ENCODE data around the gene SMARCA2.

The SMARCA2 gene

GRCh38 chr9:2014696-2015580 lies at the start of gene SMARCA2:
Gene SMARCA2, plus strand, starts transcription at chr9:2015347. Its CDS starts 13,676 bp downstream, at chr9:2029023.
- peak; percentile 73 for DNase-seq

GRCh38 chr9:1966725-1967366 lies 48.3 kb upstream of the SMARCA2 start:
- DNase-seq, result no peak

DNA sequence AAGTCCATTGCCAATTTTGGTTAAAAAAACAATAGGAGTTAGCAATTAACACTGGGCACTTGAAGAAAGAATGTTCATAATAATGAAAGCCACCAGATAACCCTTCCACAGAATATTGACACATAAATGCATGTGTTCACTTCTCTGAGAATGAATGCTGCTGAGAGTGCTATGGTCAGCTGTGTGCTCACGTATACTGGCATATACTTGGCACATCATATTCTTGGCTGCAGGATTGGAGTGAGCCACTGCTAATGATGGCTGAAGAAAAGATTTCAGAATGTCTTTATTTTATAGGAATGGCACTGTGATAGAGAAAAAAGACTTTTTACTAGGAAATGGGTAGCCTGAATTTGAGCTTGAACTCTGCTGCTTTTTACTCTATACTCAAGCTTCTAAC lies 46.0 kb upstream of the SMARCA2 start:
- DNase-seq, result no peak

GRCh38 chr9:1969898-1970297 lies 45.2 kb upstream of the SMARCA2 start:
- DNase-seq, result no peak

DNA sequence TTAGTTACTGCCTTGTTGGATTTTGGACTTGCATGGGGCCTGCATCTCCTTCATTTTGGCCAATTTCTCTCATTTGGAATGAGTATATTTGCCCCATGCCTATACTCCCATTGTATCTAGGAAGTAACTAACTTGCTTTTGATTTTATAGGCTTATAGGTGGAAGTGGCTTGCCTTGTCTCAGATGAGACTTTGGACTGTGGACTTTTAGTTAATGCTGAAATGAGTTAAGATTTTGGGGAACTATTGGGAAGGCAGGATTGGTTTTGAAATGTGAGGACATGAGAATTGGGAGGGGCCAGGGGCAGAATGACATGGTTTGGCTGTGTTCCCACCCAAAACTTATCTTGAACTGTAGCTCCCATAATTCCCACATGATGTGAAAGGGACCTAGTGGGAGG lies 42.5 kb upstream of the SMARCA2 start:
- DNase-seq, result no peak

- no peak for DNase-seq
Observed at GRCh38 chr9:1977026-1977425, 38.1 kb upstream of the SMARCA2 start.

GRCh38 chr9:1978941-1979340 lies 36.2 kb upstream of the SMARCA2 start:
- no peak for DNase-seq

GRCh38 chr9:1979741-1980367 lies 35.3 kb upstream of the SMARCA2 start:
- no peak for DNase-seq

- DNase-seq, result no peak
Observed at GRCh38 chr9:1980387-1980786, 34.8 kb upstream of the SMARCA2 start.

DNA sequence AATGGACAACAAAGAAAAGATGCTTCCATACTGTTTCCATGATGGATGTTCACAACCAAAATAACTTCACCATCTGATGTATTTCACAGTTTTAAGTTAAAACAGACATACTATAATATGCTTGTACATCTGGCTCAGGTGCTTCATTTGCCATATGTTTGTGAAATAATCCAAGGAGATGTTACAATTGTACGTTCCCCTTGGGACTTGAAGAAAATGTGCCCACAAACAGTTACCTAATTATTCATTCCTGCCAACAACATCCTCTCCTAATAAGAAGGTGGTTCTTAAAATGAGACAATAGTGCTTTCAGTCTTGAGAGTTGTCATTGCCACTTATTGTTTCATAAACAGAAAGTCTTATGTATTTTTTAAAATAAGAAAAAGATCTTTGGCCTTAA lies 33.1 kb upstream of the SMARCA2 start:
- DNase-seq, result no peak

DNA sequence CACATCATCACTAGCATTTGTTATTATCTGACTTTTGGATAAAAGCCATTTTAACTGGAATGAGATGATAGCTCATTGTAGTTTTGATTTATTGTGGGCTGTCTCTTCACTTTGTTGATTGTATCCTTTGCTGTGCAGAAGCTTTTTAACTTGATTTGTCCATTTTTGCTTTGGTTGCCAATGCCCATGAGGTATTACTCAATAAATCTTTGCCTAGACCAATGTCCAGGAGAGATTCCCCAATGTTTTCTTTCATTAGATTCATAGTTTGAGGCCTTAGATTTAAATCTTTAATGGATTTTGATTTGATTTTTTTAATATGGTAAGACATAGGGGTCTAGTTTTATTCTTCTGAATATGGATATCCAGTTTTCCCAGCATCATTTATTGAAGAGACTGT lies 28.8 kb upstream of the SMARCA2 start:
- DNase-seq, result no peak

GRCh38 chr9:1989500-1989899 lies 25.6 kb upstream of the SMARCA2 start:
- no peak for DNase-seq

DNA sequence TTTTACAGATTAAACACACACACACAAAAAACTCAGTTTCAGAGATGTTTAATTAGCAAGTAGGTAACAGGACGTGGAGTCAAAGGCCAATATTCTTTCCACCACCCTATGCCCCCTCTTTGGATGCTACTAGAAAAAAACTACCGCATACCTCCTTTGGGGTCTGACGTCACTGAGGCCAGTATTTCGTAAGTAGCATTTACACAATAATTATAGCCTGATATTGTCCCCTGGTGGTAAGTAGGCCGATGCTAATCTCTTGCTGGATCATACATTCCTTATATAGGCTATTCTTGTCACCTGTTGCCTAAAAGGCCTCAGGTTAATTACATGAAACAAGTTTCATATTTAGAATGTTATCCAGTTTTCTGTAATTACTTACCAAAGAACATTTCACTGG lies 21.0 kb upstream of the SMARCA2 start:
- no peak for DNase-seq

GRCh38 chr9:1995084-1995483 lies 20.1 kb upstream of the SMARCA2 start:
- DNase-seq, result no peak

DNA sequence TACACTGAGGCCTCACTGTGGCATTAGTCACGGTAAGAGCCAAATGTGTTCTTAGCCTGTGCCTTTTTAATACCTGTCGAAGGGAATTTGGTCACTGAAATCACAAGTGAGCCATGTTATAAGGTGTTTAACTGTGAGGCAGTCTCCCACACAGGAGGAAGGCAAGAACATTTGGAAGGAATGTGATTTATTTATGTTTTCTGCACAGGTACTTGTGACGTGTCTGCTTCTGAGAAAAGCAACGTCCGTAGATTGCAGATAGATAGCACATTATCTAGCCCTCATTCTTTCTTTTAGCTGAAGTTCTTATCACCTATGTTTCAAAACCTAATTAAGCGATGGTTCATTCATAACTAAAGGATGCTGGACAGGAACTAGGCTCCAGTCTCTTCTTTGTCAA lies 19.0 kb upstream of the SMARCA2 start:
- DNase-seq, result no peak

- DNase-seq, result no peak
Observed at GRCh38 chr9:1997646-1998045, 17.5 kb upstream of the SMARCA2 start.

DNA sequence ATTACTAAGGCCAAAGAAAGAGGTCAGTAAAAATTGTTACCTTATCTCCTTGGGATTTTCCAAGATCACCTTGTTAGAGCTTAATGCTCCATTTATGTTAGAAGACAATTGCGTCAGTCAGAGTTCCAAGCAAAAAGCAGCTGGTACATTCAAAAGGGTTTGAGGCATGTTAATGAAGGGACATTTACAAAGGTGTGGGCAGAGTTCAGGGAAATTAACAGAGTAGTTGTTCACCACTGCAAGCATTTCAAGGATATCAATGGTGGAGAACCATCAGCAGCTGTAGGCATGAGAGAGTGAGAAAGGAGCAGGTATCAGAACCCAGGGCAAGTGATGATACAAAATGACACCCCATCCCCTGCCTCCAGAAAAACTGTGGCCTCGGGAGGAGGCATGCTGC lies 17.0 kb upstream of the SMARCA2 start:
- DNase-seq, result no peak

- no peak for DNase-seq
Observed at GRCh38 chr9:2000314-2000713, 14.8 kb upstream of the SMARCA2 start.

GRCh38 chr9:2008372-2008771 lies 6.8 kb upstream of the SMARCA2 start:
- no peak for DNase-seq

DNA sequence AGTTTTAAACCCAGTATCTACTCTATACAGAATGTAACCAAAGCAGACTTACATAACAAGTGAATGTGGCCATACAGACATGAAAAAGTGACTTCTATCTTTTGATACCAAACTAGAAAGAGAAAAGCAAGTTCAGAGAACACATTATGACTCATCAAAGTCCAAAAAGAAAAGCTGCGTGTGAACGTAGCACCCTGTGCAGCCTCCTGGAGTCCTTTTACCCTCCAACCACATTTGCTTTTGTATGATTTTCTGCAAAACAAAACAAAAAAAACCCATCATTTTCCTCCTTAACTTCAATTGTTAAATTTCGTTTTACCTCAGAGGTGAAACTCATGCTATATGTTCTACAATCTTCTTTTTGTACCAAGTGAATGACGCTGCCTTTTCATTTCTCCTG lies 2.8 kb upstream of the SMARCA2 start:
- no peak for DNase-seq

- DNase-seq, result no peak
Observed at GRCh38 chr9:2013743-2014475, 1.2 kb upstream of the SMARCA2 start.

DNA sequence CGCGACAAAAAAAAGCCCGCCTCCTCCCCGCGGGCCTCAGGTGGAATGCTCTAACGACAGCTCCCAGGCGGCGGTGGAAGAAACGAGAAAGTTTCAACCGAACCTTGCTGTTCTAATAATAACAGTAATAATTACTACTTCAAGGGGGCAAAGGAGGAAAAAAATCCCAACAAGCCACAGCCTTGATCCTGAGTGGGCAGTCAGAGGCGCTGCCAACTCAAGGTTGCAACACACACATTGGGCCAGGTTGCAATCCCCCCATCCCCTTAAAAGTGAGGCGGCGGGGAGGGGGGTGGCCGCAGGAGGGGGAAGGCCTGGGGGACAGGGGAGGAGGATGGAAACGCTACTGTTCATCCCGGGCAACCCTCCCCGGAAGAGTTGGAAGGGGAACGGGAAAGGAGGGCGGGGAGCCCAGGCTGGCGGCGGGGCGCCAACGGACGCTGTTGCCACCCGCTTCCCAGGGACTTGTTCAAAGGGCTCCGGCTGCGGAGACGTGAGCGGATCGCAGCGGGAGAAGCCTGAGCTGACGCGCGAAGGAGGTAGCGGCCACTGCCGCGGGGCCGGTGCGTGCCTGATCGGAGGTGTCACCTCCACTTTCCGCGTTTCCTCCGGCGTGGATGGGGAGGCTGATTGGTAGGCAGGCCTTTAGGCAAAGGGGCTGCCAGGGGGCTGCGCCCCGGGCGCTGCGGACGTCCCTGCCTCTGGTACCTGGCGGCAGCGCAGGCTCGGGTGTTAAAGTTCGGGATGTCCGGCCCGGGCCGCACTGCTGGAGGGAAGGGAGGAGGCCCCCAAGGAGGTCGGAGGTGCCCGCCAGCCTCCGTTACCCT lies 647 bp downstream of the SMARCA2 start:
- DNase-seq, result no peak
